K562 (cell line): ENCODE measurements around the gene EVI2B. TPM values are rescaled to one million over a fixed set of nuclear protein-coding genes. Genes with fewer than 3 reads are reported as not detected.

Experiments used
- ATAC-seq: fragments of 200-7000 bp; cut with Tn5 transposase; 3 replicates; pipeline ENCODE4 v1.9.1; 2020; ENCODE audit warnings: moderate library complexity
- BruUV-seq: library from RNA; stranded (reverse); fragments of 400-500 nt; replicated peaks from 2 replicates; lab custom pipeline; 2021; lab: Mats Ljungman, UMichigan
- CTCF ChIA-PET: fragments of 300-600 bp; formaldehyde crosslinking; extraction: SDS; loops from one replicate; lab custom pipeline; 2021; ENCODE audit warnings: low intra/inter-chr PET ratio; lab: Yijun Ruan, JAX
- POLR2A ChIA-PET: fragments of 300-600, 350-650 bp; sonication (Branson Sonifier 250); formaldehyde crosslinking; extraction: SDS; loops from one replicate; lab custom pipeline; 2021; ENCODE audit warnings: antibody characterized with exemption, inconsistent platforms; lab: Yijun Ruan, JAX
- DNase-seq, 4 experiments: peaks; one replicate each; pipeline versions ENCODE4 v3.0.0 to v3.0.0-alpha.2; 2011 to 2018; ENCODE audit warnings: low spot score in 3 of 4, mixed read lengths in 3 of 4; ENCODE audit errors: extremely low read depth in 1 of 4
- FAIRE-seq: peaks from 2 replicates; lab custom pipeline; 2011; peaks lifted over from hg19 to GRCh38; lab: Jason Lieb, UNC
- H2AFZ ChIP-seq: 2 replicates; pipeline ENCODE4 v1.6.0; 2011; ENCODE audit warnings: low read depth, low read length, control low read depth, inconsistent platforms
- H3K27ac ChIP-seq: fragments of 200-600 bp; 3 replicates; pipeline ENCODE4 v1.8.0; 2011; ENCODE audit warnings: low read depth, mild to moderate bottlenecking, control low read depth, inconsistent platforms, low read length, moderate library complexity, mixed read lengths; ENCODE audit errors: extremely low read depth
- H3K27me3 ChIP-seq, 2 experiments: fragments of 300-600 bp in 1 of 2; 2 replicates in 1 of 2; 3 replicates in 1 of 2; pipeline versions ENCODE4 v1.6.0 to v1.8.0; 2011; ENCODE audit warnings: inconsistent platforms in 2 of 2, low read length in 2 of 2, mild to moderate bottlenecking in 1 of 2, mixed read lengths in 1 of 2, moderate library complexity in 1 of 2; ENCODE audit not compliant: control insufficient read depth in 2 of 2, insufficient read depth in 2 of 2
- H3K36me3 ChIP-seq: fragments of 300-600 bp; 3 replicates; pipeline ENCODE4 v1.8.0; 2011; ENCODE audit warnings: mild to moderate bottlenecking, low read length, inconsistent platforms; ENCODE audit not compliant: control insufficient read depth, insufficient read depth
- H3K4me1 ChIP-seq, 2 experiments: fragments of 200-600 bp in 1 of 2; replicated peaks in 1 of 2; 2 replicates in 1 of 2; 3 replicates in 1 of 2; pipeline versions ENCODE4 v1.5.1 to v1.8.0; 2011; ENCODE audit warnings: inconsistent platforms in 2 of 2, low read length in 2 of 2, mild to moderate bottlenecking in 1 of 2, mixed read lengths in 1 of 2, moderate library complexity in 1 of 2; ENCODE audit not compliant: control insufficient read depth in 2 of 2, insufficient read depth in 2 of 2
- H3K4me2 ChIP-seq: 2 replicates; pipeline ENCODE4 v1.6.1; 2011; ENCODE audit warnings: low read length, control low read depth, inconsistent platforms, mixed read lengths; ENCODE audit not compliant: insufficient read depth
- H3K4me3 ChIP-seq: fragments of 200-600 bp; sonication (generic), shearing (Covaris generic); 2 replicates; pipeline ENCODE4 v1.5.1; 2016; ENCODE audit warnings: control low read depth, inconsistent platforms
- H3K79me2 ChIP-seq: fragments of 200-600 bp; 3 replicates; pipeline ENCODE4 v1.8.0; 2011; ENCODE audit warnings: low read length, inconsistent platforms; ENCODE audit not compliant: control insufficient read depth, insufficient read depth
- H3K9ac ChIP-seq, 2 experiments: 2 replicates each; pipeline versions ENCODE4 v1.6.0 to v1.6.1; 2011; ENCODE audit warnings: low read depth in 2 of 2, low read length in 2 of 2, control low read depth in 1 of 2, inconsistent platforms in 1 of 2, mild to moderate bottlenecking in 1 of 2, mixed read lengths in 1 of 2; ENCODE audit not compliant: insufficient read depth in 1 of 2
- H3K9me1 ChIP-seq: one replicate; pipeline ENCODE4 v1.6.0; 2011; ENCODE audit warnings: inconsistent platforms, mild to moderate bottlenecking, low read length, moderate library complexity; ENCODE audit not compliant: control insufficient read depth, insufficient read depth
- H3K9me3 ChIP-seq: replicated peaks from 2 replicates; pipeline ENCODE4 v1.5.1; 2011; ENCODE audit warnings: low read depth, low read length, inconsistent platforms; ENCODE audit not compliant: control insufficient read depth, insufficient read depth
- H4K20me1 ChIP-seq: replicated peaks from 2 replicates; pipeline ENCODE4 v1.6.1; 2011; ENCODE audit warnings: low read length, inconsistent platforms, mixed read lengths; ENCODE audit not compliant: control insufficient read depth, insufficient read depth
- HNRNPL ChIP-seq: fragments of 200-400 bp; formaldehyde crosslinking; IDR thresholded peaks from 2 replicates; pipeline ENCODE4 v1.6.1; 2017; ENCODE audit warnings: low read depth, mild to moderate bottlenecking, low read length
- KDM1A ChIP-seq, 2 experiments: fragments of 450-650 bp; IDR thresholded peaks; 2 replicates each; pipeline ENCODE4 v1.6.1; 2016; ENCODE audit warnings: mild to moderate bottlenecking in 2 of 2
- MEIS2 ChIP-seq: fragments of 450-650 bp; IDR thresholded peaks from 2 replicates; pipeline ENCODE4 v1.6.1; 2014; ENCODE audit warnings: mild to moderate bottlenecking; ENCODE audit not compliant: partially characterized antibody
- THRAP3 ChIP-seq: fragments of 450-650 bp; IDR thresholded peaks from 2 replicates; pipeline ENCODE4 v1.6.1; 2016; ENCODE audit warnings: mild to moderate bottlenecking, inconsistent platforms, borderline replicate concordance
- ZNF3 ChIP-seq: fragments of 250-450 bp; sonication (Bioruptor Pico); IDR thresholded peaks from 2 replicates; pipeline ENCODE4 v1.5.0; 2021; ENCODE audit warnings: mild to moderate bottlenecking, moderate library complexity
- ZNF766 ChIP-seq: fragments of 200-800 bp; sonication (Bioruptor generic); conservative IDR thresholded peaks from 2 replicates; pipeline ENCODE4 v1.6.1; 2016; ENCODE audit warnings: missing genetic modification characterization, missing compliant biosample characterization
- WGBS: fragments of 100-300 bp; shearing (Covaris generic); methylation state at CpG from one replicate; pipeline ENCODE4 v1.1.6; 2016; ENCODE audit warnings: low coverage, mixed read lengths; ENCODE audit not compliant: insufficient coverage; ENCODE audit errors: missing lambda C conversion rate; 5-methylcytosine and 5-hydroxymethylcytosine counted together
- in situ Hi-C: fragments of 300-500 bp; cut with MboI; formaldehyde crosslinking; loops from 4 replicates; pipeline ENCODE4 v1.15.0; 2018; ENCODE audit warnings: inconsistent platforms, mixed read lengths
- intact Hi-C: fragments of 100-400 bp; cut with micrococcal nuclease; formaldehyde crosslinking; loops from 2 replicates; pipeline ENCODE4 v1.14.2; 2022
- polyA plus RNA-seq, 8 experiments: library from polyadenylated mRNA; depleted of rRNA in 4 of 8; stranded (reverse) in 5 of 8; unstranded in 3 of 8; fragments of >200 nt; fragmentation: Nextera tagmentation in 2 of 8; fragmentation: Illumina TruSeq in 1 of 8; extraction: Ambion mirVana in 2 of 8; extraction: Trizol in 1 of 8; gene quantifications; 2 replicates each; pipeline versions ENCODE4 v1.2.1 to v1.2.3, GENCODE V29; 2011 to 2014; ENCODE audit warnings: inconsistent platforms in 1 of 8, missing spikeins in 1 of 8
- total RNA-seq, 7 experiments: library from RNA; depleted of rRNA in 6 of 7; stranded (reverse); fragments of >200 nt in 6 of 7; fragmentation: Illumina TruSeq in 2 of 7; extraction: Trizol in 2 of 7; gene quantifications; 2 replicates each; pipeline versions ENCODE4 v1.2.1 to v1.2.3, GENCODE V29; 2011 to 2021; ENCODE audit warnings: low replicate concordance in 1 of 7
- TF ChIP-seq, protein P1 (sequence below): fragments of 450-650 bp; IDR thresholded peaks from 2 replicates; pipeline ENCODE4 v1.6.1; 2018; ENCODE audit not compliant: partially characterized antibody

The EVI2B gene
- total and polyA plus RNA-seq, 9 of the 15 experiments (the other 6 are each of a cell fraction or from before 2014, with no cell fraction given), result 0.54 to 8.0 (median 2.5) TPM

GRCh38 chr17:31321966-31322365 is 8.1 kb upstream of the EVI2B start:
- ChIA-PET POLR2A (interaction anchor here (0.6 kb wide), 1 partner anchor 188 kb away, joined by 3 read pairs; no protein-coding TSS in a partner anchor), CTCF (no interaction called here)
- Histone ChIP-seq H3K27ac (no peak overlapping the region), H3K4me3 (no peak overlapping the region), H4K20me1 (no peaks in the 10 kb centered on the region), H3K9me3 (no peaks in the 10 kb centered on the region), H3K9ac (no peak overlapping the region), H3K4me2 (no peak overlapping the region), H2AFZ (no peak overlapping the region), H3K27me3 (no peaks in the 10 kb centered on the region), H3K4me1 (peaks cover 0 to 14% of the 10 kb centered on the region in 2 experiments; a peak in 3 of 5 replicates), H3K9me1 (no peaks in the 10 kb centered on the region), H3K36me3 (peaks cover 13% of the 10 kb centered on the region), H3K79me2 (no peaks in the 10 kb centered on the region)
- ATAC-seq (no peak), DNase-seq (no peak), FAIRE-seq (no peak)
- in situ Hi-C loops, result no loop called here
- intact Hi-C loops, result no loop called here
- TF ChIP-seq MEIS2, result peak; percentile 10
- no peak for TF ChIP-seq HNRNPL
- TF ChIP-seq THRAP3, result no peak
- TF ChIP-seq KDM1A (IDR thresholded peaks at IDR 0.05), result no peak
- no TSS peak for BruUV-seq
- 97% methylated on average over 4 of the region's 4 CpGs for WGBS

- in situ Hi-C loops, result no loop called here
- Histone ChIP-seq H3K4me2 (no peak within 1 kb of the TSS), H3K9ac (no peak within 1 kb of the TSS), H2AFZ (no peak within 1 kb of the TSS), H3K36me3 (peaks cover 10% of the 10 kb centered on the region), H3K4me1 (peaks cover 0 to 14% of the 10 kb centered on the region in 2 experiments; a peak in 3 of 5 replicates), H3K4me3 (no peak within 1 kb of the TSS), H3K9me3 (no peaks in the 10 kb centered on the region), H4K20me1 (no peaks in the 10 kb centered on the region), H3K27me3 (no peaks in the 10 kb centered on the region), H3K79me2 (no peaks in the 10 kb centered on the region), H3K9me1 (no peaks in the 10 kb centered on the region), H3K27ac (no peak within 1 kb of the TSS)
- 67% methylated on average over 3 of the region's 3 CpGs for WGBS
- POLR2A ChIA-PET, result no interaction called here
- BruUV-seq, result no TSS peak
- TF ChIP-seq ZNF3 (CRISPR knock-in tag) (no peak), ZNF766 (CRISPR knock-in tag) (no peak)
- TF ChIP-seq, protein P1, sequence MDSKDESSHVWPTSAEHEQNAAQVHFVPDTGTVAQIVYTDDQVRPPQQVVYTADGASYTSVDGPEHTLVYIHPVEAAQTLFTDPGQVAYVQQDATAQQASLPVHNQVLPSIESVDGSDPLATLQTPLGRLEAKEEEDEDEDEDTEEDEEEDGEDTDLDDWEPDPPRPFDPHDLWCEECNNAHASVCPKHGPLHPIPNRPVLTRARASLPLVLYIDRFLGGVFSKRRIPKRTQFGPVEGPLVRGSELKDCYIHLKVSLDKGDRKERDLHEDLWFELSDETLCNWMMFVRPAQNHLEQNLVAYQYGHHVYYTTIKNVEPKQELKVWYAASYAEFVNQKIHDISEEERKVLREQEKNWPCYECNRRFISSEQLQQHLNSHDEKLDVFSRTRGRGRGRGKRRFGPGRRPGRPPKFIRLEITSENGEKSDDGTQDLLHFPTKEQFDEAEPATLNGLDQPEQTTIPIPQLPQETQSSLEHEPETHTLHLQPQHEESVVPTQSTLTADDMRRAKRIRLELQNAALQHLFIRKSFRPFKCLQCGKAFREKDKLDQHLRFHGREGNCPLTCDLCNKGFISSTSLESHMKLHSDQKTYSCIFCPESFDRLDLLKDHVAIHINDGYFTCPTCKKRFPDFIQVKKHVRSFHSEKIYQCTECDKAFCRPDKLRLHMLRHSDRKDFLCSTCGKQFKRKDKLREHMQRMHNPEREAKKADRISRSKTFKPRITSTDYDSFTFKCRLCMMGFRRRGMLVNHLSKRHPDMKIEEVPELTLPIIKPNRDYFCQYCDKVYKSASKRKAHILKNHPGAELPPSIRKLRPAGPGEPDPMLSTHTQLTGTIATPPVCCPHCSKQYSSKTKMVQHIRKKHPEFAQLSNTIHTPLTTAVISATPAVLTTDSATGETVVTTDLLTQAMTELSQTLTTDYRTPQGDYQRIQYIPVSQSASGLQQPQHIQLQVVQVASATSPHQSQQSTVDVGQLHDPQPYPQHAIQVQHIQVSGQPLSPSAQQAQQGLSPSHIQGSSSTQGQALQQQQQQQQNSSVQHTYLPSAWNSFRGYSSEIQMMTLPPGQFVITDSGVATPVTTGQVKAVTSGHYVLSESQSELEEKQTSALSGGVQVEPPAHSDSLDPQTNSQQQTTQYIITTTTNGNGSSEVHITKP, result peak; percentile 48
- peak; percentile 45; the same call in 1 of the 3 replicates for ATAC-seq
- peak in 2 of 4 experiments; percentile 10 to 11 for DNase-seq
- CTCF ChIA-PET, result no interaction called here
- intact Hi-C loops, result no loop called here
- FAIRE-seq, result peak; percentile 37
Observed at GRCh38 chr17:31321481-31321880, 7.6 kb upstream of the EVI2B start, which contains the start of gene EVI2A. Gene EVI2A, minus strand, starts transcription at chr17:31321622. Its CDS starts 2,609 bp downstream, at chr17:31319013.
